Measurements from ENCODE around the gene LAMB2. TPM values are rescaled to one million over a fixed set of nuclear protein-coding genes. Genes with fewer than 3 reads are reported as not detected.

LAMB2 gene
- polyA plus RNA-seq, 1 donor (not counting 4 experiments of a cell fraction or from before 2014, with no cell fraction given) = 108 TPM

GRCh38 chr3:49104052-49104426 is 28.8 kb downstream of the LAMB2 start:
- Histone ChIP-seq H2AFZ (ENCODE audit: control insufficient read depth, low read length) (peak overlapping the region; percentile 97), H3K9ac (ENCODE audit: control insufficient read depth, extremely low read depth, insufficient read depth, low read length) (peak overlapping the region; percentile 86), H3K4me3 (ENCODE audit: control insufficient read depth in 2 of 3, extremely low read depth in 1 of 3, insufficient read depth in 2 of 3, low read depth in 1 of 3, low read length in 3 of 3) (peak overlapping the region; percentile 77 to 95 (median 80)), H3K27me3 (ENCODE audit: control insufficient read depth, extremely low read depth, insufficient read depth, low read length) (no peaks in the 10 kb centered on the region), H4K20me1 (ENCODE audit: control insufficient read depth, extremely low read depth, insufficient read depth, low read length) (no peaks in the 10 kb centered on the region), H3K9me1 (ENCODE audit: control insufficient read depth, extremely low read depth, insufficient read depth, low read length) (no peaks in the 10 kb centered on the region), H3K27ac (ENCODE audit: control insufficient read depth, insufficient read depth, low read length) (peak overlapping the region; percentile 71), H3K79me2 (ENCODE audit: control insufficient read depth, insufficient read depth, low read length) (peaks cover 16% of the 10 kb centered on the region), H3K9me3 (ENCODE audit: control insufficient read depth, low read depth, low read length) (no peaks in the 10 kb centered on the region), H3K4me1 (ENCODE audit: control insufficient read depth, extremely low read depth, insufficient read depth, low read length) (peaks cover 7% of the 10 kb centered on the region), H3K4me2 (ENCODE audit: control insufficient read depth, extremely low read depth, insufficient read depth, low read depth, low read length) (peak overlapping the region; percentile 92), H3K36me3 (ENCODE audit: control insufficient read depth in 2 of 2, extremely low read depth in 1 of 2, insufficient read depth in 2 of 2, low read length in 2 of 2) (peaks cover 31 to 39% of the 10 kb centered on the region in 2 experiments)
- TF ChIP-seq CTCF (optimal IDR thresholded peaks at IDR 0.05 in 1 of 3, IDR thresholded peaks at IDR 0.05 in 1 of 3, conservative IDR thresholded peaks at IDR 0.05 in 1 of 3; ENCODE audit: extremely low read depth in 1 of 3, insufficient read depth in 2 of 3, low read length in 3 of 3) = no peak
- TF ChIP-seq EZH2 (IDR thresholded peaks at IDR 0.05; ENCODE audit: low read length) = no peak
- no peak for DNase-seq (ENCODE audit: low read depth, low spot score)
- dilution Hi-C loops (cut with MboI; ENCODE audit: extremely low pct_ligation_motif_present, low sequenced_read_pairs) = no loop called here
- FAIRE-seq = no peak

- Histone ChIP-seq H2AFZ (ENCODE audit: control insufficient read depth, low read length) (no peak overlapping the region), H3K9ac (ENCODE audit: control insufficient read depth, extremely low read depth, insufficient read depth, low read length) (no peak overlapping the region), H3K36me3 (ENCODE audit: control insufficient read depth in 2 of 2, extremely low read depth in 1 of 2, insufficient read depth in 2 of 2, low read length in 2 of 2) (peaks cover 39 to 45% of the 10 kb centered on the region in 2 experiments), H3K79me2 (ENCODE audit: control insufficient read depth, insufficient read depth, low read length) (peaks cover 16% of the 10 kb centered on the region), H3K4me2 (ENCODE audit: control insufficient read depth, extremely low read depth, insufficient read depth, low read depth, low read length) (no peak overlapping the region), H4K20me1 (ENCODE audit: control insufficient read depth, extremely low read depth, insufficient read depth, low read length) (no peaks in the 10 kb centered on the region), H3K4me1 (ENCODE audit: control insufficient read depth, extremely low read depth, insufficient read depth, low read length) (peaks cover 7% of the 10 kb centered on the region), H3K9me1 (ENCODE audit: control insufficient read depth, extremely low read depth, insufficient read depth, low read length) (no peaks in the 10 kb centered on the region), H3K27ac (ENCODE audit: control insufficient read depth, insufficient read depth, low read length) (no peak overlapping the region), H3K27me3 (ENCODE audit: control insufficient read depth, extremely low read depth, insufficient read depth, low read length) (no peaks in the 10 kb centered on the region), H3K9me3 (ENCODE audit: control insufficient read depth, low read depth, low read length) (no peaks in the 10 kb centered on the region), H3K4me3 (ENCODE audit: control insufficient read depth in 2 of 3, extremely low read depth in 1 of 3, insufficient read depth in 2 of 3, low read depth in 1 of 3, low read length in 3 of 3) (no peak overlapping the region)
- DNase-seq (ENCODE audit: low read depth, low spot score) (no peak), FAIRE-seq (no peak)
- TF ChIP-seq CTCF (optimal IDR thresholded peaks at IDR 0.05 in 1 of 3, IDR thresholded peaks at IDR 0.05 in 1 of 3, conservative IDR thresholded peaks at IDR 0.05 in 1 of 3; ENCODE audit: extremely low read depth in 1 of 3, insufficient read depth in 2 of 3, low read length in 3 of 3) = no peak
- no peak for TF ChIP-seq EZH2 (IDR thresholded peaks at IDR 0.05; ENCODE audit: low read length)
- dilution Hi-C loops (cut with MboI; ENCODE audit: extremely low pct_ligation_motif_present, low sequenced_read_pairs) = no loop called here
These were observed 32.7 kb downstream of the LAMB2 start for GRCh38 chr3:49100046-49100615.

Measured in keratinocyte (primary cell).